ENCODE measurements around the gene KIAA0232.

Gene KIAA0232

DNA sequence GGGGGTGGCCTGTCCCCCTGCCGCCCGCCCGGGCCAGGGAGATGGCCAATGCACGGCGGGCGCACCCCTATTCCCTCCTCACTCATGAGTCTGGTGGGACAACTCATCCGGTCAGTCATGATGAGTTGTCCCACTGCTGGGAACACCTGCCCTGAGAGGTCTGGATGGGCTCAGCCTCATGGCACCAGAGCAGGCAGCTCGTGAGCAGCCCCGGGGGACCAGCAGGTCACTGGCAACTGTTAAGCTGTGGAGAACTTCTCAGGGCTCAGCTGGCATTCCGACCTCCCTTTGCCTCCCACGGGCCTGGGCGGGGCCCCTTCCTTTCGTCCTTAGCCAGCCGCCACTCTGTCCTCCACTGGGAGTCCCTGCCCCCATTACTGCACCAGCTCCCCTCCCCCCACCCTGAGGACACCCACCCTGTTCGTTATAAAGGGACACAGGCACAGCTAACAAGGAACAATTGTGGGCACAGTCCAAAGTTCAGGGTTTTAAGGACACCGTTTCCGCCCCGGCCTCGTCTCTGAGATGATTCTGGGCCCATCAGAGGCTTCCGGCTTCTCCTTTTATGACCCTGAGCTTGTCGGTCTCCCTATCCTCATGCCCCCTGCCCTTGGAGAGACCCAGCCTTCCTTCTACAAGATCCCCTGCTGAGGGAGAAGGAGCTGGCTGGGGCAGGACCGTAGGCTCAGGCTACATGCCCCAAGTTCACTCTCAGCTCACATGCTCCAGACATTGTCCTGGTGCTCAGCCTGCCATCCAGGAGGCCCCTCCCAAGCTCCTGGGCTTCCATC lies 14.6 kb upstream of the KIAA0232 start:
- H3K27me3 Mint-ChIP-seq = no peaks in the 10 kb centered on the region
- H3K4me1 Mint-ChIP-seq (ENCODE audit: low read depth) = peaks cover 36% of the 10 kb centered on the region

DNA sequence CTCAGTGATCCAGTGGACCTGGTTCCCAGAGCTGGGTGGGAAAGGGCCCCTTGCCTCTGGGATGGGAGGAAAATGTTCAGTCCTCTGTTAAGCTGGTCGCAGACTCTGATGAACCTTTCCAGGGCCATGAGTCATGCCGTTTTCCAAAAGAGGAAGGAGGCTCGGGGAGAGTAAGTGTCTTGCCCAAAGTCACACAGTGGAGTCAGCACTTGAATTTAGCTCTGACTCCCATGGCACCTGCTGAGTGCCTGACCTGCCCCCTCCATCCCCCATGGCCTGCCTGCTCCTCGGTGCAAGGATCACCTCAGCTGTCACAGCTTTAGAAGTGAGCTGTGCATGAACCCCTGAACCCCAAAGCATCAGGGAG lies 14.0 kb upstream of the KIAA0232 start:
- H3K9me3 Mint-ChIP-seq (ENCODE audit: low read depth) = no peaks in the 10 kb centered on the region
- H3K36me3 Mint-ChIP-seq = no peaks in the 10 kb centered on the region
- peak overlapping the region; percentile 30 for H3K4me3 Mint-ChIP-seq
- H3K27ac Mint-ChIP-seq = peak overlapping the region; percentile 22
- H3K4me1 Mint-ChIP-seq (ENCODE audit: low read depth) = peaks cover 36% of the 10 kb centered on the region
- no peaks in the 10 kb centered on the region for H3K27me3 Mint-ChIP-seq

More for the DNA sequence above, 14.6 kb upstream of the KIAA0232 start:
- Mint-ChIP-seq H3K36me3 (no peaks in the 10 kb centered on the region), H3K9me3 (ENCODE audit: low read depth) (no peaks in the 10 kb centered on the region), H3K4me3 (no peak overlapping the region), H3K27ac (no peak overlapping the region)

- H3K27me3 Mint-ChIP-seq = no peaks in the 10 kb centered on the region
- peak overlapping the region; percentile 52 for H3K4me3 Mint-ChIP-seq
- H3K4me1 Mint-ChIP-seq (ENCODE audit: low read depth) = peaks cover 38% of the 10 kb centered on the region
- no peaks in the 10 kb centered on the region for H3K36me3 Mint-ChIP-seq
- H3K27ac Mint-ChIP-seq = no peak overlapping the region
- no peaks in the 10 kb centered on the region for H3K9me3 Mint-ChIP-seq (ENCODE audit: low read depth)
Observed at GRCh38 chr4:6769233-6769988, 13.1 kb upstream of the KIAA0232 start.

GRCh38 chr4:6769989-6770420 lies 12.5 kb upstream of the KIAA0232 start:
- no peak overlapping the region for H3K27ac Mint-ChIP-seq
- H3K9me3 Mint-ChIP-seq (ENCODE audit: low read depth) = no peaks in the 10 kb centered on the region
- no peaks in the 10 kb centered on the region for H3K36me3 Mint-ChIP-seq

GRCh38 chr4:6770581-6771228 lies 11.8 kb upstream of the KIAA0232 start:
- Mint-ChIP-seq H3K4me3 (no peak overlapping the region), H3K27ac (no peak overlapping the region), H3K27me3 (no peaks in the 10 kb centered on the region), H3K36me3 (no peaks in the 10 kb centered on the region), H3K9me3 (ENCODE audit: low read depth) (no peaks in the 10 kb centered on the region), H3K4me1 (ENCODE audit: low read depth) (peaks cover 43% of the 10 kb centered on the region)

More at GRCh38 chr4:6769989-6770420, 12.5 kb upstream of the KIAA0232 start:
- Mint-ChIP-seq H3K27me3 (no peaks in the 10 kb centered on the region), H3K4me3 (no peak overlapping the region), H3K4me1 (ENCODE audit: low read depth) (peaks cover 43% of the 10 kb centered on the region)

DNA sequence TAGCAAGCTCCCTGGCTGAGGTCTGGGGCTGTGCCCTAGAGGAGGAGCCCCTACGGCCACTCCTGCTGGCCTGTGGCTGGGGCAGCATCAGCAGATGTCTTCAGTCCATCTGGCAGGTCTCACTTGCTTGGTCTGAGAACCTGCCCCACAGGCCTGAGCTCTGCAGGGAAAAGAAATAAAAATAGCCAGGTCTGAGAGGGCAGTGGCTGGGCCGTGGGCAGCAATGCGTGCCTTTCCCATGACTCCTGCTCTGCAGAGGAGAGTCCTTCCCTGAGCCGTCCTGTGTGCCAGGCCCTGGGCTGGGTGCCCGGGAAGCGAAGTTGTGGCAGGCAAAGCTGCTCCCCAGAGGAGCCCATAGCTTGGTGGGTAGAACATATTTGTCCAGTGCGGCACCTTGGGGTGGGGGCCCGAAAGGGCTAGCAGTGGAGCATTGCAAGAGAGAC lies 11.3 kb upstream of the KIAA0232 start:
- H3K9me3 Mint-ChIP-seq (ENCODE audit: low read depth) = no peaks in the 10 kb centered on the region
- peaks cover 44% of the 10 kb centered on the region for H3K4me1 Mint-ChIP-seq (ENCODE audit: low read depth)
- no peak overlapping the region for H3K4me3 Mint-ChIP-seq
- no peaks in the 10 kb centered on the region for H3K27me3 Mint-ChIP-seq
- H3K36me3 Mint-ChIP-seq = no peaks in the 10 kb centered on the region
- no peak overlapping the region for H3K27ac Mint-ChIP-seq

GRCh38 chr4:6772223-6772928 lies 10.2 kb upstream of the KIAA0232 start:
- no peaks in the 10 kb centered on the region for H3K27me3 Mint-ChIP-seq
- H3K9me3 Mint-ChIP-seq (ENCODE audit: low read depth) = no peaks in the 10 kb centered on the region
- peaks cover 47% of the 10 kb centered on the region for H3K4me1 Mint-ChIP-seq (ENCODE audit: low read depth)
- no peak overlapping the region for H3K4me3 Mint-ChIP-seq
- H3K27ac Mint-ChIP-seq = no peak overlapping the region
- no peaks in the 10 kb centered on the region for H3K36me3 Mint-ChIP-seq

DNA sequence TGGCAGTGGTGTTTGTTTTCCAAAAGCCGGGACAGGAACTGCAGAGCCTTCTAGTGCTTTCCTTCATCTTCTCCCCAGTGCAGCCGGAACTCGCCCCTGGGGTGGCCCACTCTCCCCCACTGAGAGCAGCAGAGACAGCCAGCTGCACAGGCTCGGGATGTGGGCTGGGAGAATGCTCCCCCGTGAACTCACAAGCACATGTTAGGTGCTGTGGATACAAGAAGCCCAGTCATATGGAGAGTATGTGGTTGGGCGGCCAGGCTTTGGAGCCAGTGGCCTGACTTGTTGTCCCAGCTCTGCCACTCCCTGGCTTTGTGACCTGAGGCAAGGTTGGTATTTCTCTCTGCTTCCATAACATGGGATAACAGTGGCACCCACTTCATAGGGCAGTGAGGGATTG lies 9.4 kb upstream of the KIAA0232 start:
- Mint-ChIP-seq H3K4me3 (no peak overlapping the region), H3K9me3 (ENCODE audit: low read depth) (no peaks in the 10 kb centered on the region), H3K36me3 (no peaks in the 10 kb centered on the region), H3K27ac (no peak overlapping the region), H3K27me3 (no peaks in the 10 kb centered on the region), H3K4me1 (ENCODE audit: low read depth) (peaks cover 54% of the 10 kb centered on the region)

GRCh38 chr4:6773616-6774540 lies 8.6 kb upstream of the KIAA0232 start:
- no peak overlapping the region for H3K4me3 Mint-ChIP-seq
- no peaks in the 10 kb centered on the region for H3K9me3 Mint-ChIP-seq (ENCODE audit: low read depth)
- H3K36me3 Mint-ChIP-seq = no peaks in the 10 kb centered on the region
- no peaks in the 10 kb centered on the region for H3K27me3 Mint-ChIP-seq
- no peak overlapping the region for H3K27ac Mint-ChIP-seq
- peaks cover 54% of the 10 kb centered on the region for H3K4me1 Mint-ChIP-seq (ENCODE audit: low read depth)

- no peaks in the 10 kb centered on the region for H3K9me3 Mint-ChIP-seq (ENCODE audit: low read depth)
- no peak overlapping the region for H3K4me3 Mint-ChIP-seq
- peak overlapping the region; percentile 37 for H3K27ac Mint-ChIP-seq
- H3K27me3 Mint-ChIP-seq = no peaks in the 10 kb centered on the region
- peaks cover 61% of the 10 kb centered on the region for H3K4me1 Mint-ChIP-seq (ENCODE audit: low read depth)
- H3K36me3 Mint-ChIP-seq = no peaks in the 10 kb centered on the region
Observed at GRCh38 chr4:6775746-6776145, 6.8 kb upstream of the KIAA0232 start.

DNA sequence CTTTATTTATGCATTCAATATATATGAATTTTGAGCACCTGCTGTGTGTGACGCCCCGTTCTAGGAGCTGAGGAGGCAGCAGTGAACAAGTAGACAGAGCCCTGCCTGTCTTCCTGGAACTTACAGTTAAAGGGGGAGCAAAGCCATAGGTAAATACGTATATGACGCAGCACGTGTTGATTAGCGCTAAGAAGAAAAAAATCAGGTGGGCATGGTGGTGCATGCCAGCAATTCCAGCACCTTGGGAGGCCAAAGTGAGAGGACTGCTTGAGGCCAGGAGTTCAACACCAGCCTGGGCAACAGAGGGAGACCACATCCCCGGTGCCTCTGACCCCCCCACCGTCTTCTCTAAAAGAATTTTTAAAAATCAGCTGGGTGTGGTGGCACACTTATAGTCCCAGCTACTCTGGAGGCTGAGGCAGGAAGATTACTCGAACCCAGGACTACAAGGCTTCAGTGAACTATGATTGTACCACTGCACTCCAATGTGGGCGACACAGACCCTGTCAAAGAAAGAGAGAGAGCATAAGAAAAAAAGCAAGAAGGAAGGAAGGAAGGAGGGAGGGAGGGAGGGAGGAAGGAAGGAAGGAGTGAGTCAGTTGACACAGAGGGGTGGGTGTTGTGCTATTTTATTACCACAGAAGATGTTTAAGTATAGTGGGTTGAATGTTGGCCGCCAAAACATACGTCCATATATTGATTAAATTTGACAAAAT lies 5.4 kb upstream of the KIAA0232 start:
- peak overlapping the region; percentile 80 for H3K4me3 Mint-ChIP-seq
- no peaks in the 10 kb centered on the region for H3K36me3 Mint-ChIP-seq
- peaks cover 73% of the 10 kb centered on the region for H3K4me1 Mint-ChIP-seq (ENCODE audit: low read depth)
- H3K9me3 Mint-ChIP-seq (ENCODE audit: low read depth) = no peaks in the 10 kb centered on the region
- H3K27ac Mint-ChIP-seq = peak overlapping the region; percentile 99
- no peaks in the 10 kb centered on the region for H3K27me3 Mint-ChIP-seq

DNA sequence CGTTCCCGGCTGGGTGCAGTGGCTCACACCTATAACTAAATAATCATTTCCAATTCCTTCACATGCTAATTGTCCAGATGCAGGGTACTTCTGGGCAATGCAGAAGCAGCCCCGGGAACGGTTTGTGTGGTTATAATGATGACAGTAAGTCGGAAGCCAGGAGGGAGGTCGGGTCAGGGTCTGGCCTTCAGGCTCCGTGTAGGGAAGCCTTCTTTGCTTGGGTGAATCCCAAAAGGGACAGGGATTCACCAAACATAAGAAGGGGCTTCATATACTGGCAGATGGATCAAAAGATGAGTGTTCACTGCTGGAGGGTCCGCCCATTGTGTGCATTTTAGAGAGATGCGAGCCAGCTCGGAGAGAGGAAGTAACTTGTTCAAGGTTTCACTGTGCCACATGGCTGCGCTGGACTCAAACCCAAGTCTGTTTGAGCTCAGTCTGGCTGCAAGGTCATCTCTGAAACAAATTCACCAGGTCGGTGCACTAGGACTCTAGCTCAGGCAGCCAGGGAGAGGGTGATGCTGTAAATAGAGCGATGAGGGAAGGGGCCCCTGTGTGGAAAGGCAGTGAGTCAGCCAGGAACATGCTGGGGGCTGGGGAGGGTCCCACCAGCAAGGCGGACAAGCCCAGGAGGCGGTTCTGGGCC lies 4.8 kb upstream of the KIAA0232 start:
- H3K9me3 Mint-ChIP-seq (ENCODE audit: low read depth) = no peaks in the 10 kb centered on the region
- peaks cover 73% of the 10 kb centered on the region for H3K4me1 Mint-ChIP-seq (ENCODE audit: low read depth)
- H3K27me3 Mint-ChIP-seq = no peaks in the 10 kb centered on the region
- peak overlapping the region; percentile 80 for H3K4me3 Mint-ChIP-seq
- H3K36me3 Mint-ChIP-seq = no peaks in the 10 kb centered on the region
- peak overlapping the region; percentile 99 for H3K27ac Mint-ChIP-seq

DNA sequence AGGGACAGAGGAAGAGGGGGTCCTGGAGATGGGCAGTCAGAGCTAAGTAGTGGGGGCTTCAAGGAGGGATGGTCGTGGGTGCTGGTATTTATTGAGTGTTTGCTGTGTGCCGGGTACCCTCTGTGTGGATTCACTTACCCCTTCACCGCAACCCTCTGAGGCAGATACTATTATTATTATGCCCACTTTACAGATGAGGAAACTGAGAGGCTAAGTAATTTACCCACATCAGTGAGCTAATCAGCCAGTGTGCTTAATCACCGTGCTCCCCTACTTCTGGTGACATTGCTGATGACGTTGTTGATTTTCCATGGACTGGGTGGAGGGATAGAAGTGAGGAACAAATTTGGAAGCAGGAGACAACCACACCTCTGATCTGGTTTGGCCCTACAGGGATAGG lies 4.1 kb upstream of the KIAA0232 start:
- Mint-ChIP-seq H3K4me3 (peak overlapping the region; percentile 80), H3K4me1 (ENCODE audit: low read depth) (peaks cover 73% of the 10 kb centered on the region), H3K9me3 (ENCODE audit: low read depth) (no peaks in the 10 kb centered on the region), H3K36me3 (no peaks in the 10 kb centered on the region), H3K27me3 (no peaks in the 10 kb centered on the region), H3K27ac (peak overlapping the region; percentile 99)
